Stimulated activated CD4-positive, alpha-beta T cell treated with anti-CD3 and anti-CD28 coated beads, Interleukin-12 subunit alpha, Interleukin-12 subunit beta, amount 100 ng/mL, for 4 hours (primary cell): ENCODE results near the gene NTRK3.

Experiments used
- DNase-seq: peaks from one replicate; pipeline ENCODE4 v3.0.0-alpha.2; 2020

Gene NTRK3

GRCh38 chr15:87971076-87971475, 285.5 kb downstream of the NTRK3 start:
- DNase-seq: no peak

DNA sequence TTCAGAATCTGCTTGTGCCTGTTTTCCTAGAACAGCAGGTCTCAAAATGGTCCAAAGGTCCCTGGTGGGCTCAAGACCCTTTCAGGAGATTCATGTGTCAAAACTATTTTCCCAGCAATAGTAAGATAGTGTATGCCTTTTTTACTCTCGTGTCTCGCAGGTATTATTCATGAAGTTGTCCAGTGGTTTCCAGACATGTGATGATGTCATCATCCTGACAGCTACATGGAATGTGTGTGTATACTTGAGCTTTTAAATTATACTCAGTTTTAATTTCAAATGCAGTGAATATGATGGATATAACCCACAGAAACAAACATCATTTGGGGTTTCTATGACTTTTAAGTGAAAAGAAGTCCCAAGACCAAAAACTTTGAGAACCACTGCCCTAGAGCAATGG, 288.6 kb downstream of the NTRK3 start:
- no peak for DNase-seq

GRCh38 chr15:87965304-87965703, 291.2 kb downstream of the NTRK3 start:
- DNase-seq: no peak

DNA sequence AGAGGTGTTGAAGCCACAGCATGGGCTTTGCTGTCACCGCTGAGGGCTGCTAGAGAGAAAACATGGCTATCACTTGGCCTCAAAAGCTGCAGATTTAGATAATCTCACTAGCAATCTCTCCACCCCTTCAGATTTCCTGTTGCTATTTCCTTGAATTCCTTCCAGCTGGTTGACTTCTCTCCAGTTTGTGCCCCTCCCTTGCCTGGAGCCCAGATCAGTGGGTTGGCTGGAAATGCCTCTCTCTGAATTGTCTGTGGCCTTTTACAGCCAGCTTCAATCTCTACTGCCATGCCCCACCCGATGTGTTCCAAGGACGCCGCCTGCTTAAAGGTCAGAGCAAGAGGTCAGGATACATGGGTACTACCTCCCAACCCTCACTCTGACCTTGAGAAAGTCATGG, 294.1 kb downstream of the NTRK3 start:
- no peak for DNase-seq

DNA sequence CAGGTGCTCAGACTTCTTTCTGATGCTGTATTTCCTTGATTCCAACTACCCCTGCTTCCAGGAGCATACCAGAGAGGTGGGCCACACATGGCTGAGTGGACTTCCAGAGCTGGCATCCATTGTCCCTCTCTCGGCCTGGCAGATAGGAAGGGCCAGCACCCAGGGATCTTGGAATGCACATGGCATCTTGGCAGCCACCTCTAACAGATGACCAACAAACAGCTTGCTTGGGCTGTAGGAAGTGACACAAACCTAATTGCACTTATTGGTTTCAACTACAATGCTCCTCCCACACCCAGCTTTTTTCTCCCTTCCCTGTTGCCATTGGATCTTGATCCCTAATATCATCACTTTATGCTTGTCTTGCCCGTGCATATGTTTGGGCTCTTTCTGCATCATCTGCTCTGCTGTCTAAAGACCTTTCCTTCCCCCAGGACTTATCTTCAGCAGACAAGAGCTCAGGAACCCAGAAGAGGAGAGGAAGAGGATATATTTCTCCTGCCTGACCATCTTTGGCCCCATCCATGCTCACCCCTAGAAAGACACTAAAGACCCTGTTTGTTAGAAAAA, 294.6 kb downstream of the NTRK3 start:
- no peak for DNase-seq

- no peak for DNase-seq
These were observed 296.9 kb downstream of the NTRK3 start for GRCh38 chr15:87959662-87960061.

GRCh38 chr15:87959080-87959479, 297.5 kb downstream of the NTRK3 start:
- DNase-seq: no peak

DNA sequence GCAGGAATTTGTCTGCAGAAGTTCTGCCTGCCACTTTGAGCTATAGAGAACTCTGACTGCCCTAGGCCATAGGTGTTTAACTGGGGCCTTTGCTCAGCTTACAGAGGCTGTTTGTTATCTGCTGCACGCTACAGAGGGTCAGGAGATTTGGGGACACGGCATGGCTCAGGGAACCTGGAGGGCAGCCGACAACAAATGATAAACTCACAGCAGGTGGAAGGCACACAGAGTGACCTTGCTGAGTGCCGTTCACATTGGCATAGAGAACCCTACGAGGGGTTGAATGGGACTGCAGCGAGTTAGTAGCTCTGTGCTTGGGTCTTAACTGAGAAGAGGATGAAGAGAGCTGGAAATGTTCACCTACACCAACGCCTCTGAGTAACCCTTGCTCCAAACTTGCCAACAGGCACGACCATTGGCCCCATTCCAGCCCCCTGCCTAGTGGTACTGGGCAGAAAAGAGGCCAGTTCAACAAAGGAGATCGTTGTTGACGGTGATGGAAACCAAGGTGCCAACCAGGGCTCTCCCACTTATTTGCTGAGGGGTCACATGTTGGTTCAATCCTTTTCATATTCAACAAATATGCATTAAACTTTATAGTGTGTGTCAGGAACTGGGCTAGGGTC, 301.1 kb downstream of the NTRK3 start:
- DNase-seq: no peak

DNA sequence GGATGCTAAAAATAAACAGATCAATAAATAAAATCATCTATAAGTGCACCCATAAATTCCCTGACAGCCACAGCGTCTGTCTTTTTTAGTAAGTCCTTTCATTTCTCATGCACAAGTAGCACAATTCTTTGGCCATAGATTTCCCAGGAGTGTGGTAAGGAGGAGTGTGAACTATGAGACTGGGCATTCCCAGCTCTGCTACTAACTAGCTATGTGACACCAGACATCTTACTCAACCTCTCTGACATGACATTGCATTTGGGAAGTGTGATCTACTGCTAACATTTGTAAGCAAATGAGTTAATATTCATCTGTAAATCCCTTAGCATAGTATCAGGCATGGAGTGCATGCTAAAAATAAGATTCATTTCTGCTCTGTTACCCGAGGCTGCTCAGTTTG, 301.7 kb downstream of the NTRK3 start:
- DNase-seq: no peak

DNA sequence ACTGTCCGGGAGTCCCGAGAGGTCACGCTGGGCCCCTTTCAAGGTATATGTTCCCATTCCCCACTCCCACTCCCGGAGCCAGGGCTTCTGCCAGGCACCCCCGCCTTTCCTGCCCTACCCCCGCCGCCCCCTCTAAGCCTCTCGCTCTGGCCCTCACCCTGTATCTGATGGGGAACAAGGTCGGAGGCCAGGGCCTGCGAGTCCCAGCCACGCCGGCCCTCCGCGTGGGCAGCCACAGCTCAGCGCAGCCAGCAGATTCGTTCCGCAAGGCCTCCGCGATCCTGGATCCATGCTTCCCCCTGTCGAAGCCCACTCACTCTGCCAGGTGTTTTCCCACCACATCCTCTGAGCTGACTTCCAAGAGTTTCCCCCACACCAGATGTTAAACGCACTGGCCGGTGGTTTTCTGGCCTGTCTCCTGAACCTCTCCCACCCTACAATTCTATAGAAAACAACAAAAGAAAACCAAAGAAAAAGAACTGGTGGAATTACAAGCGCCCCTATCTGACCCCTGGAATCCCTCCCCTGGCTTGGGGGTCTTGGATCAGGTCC, 303.7 kb downstream of the NTRK3 start:
- DNase-seq: no peak

GRCh38 chr15:87949575-87950223, 306.8 kb downstream of the NTRK3 start:
- DNase-seq: no peak

GRCh38 chr15:87949151-87949574, 307.4 kb downstream of the NTRK3 start:
- DNase-seq: no peak

DNA sequence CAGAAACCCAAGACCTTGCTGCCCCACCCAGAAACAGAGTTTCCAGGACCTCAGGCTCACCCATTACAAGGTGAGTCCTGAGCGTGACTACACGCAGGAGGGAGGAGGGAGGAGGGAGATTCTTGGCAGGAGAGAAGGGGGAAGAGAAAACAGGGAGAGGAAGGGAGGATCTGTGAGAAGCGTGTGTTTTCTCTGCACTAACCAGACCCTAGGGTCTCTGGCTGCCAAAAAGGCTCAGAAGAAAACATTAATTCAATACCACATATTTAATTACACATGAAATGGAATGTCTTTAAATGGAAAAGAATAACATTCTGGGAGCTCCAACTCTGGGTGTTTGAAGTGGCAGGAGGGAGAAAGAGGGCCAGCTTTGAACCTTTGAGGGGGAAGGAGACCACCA, 309.0 kb downstream of the NTRK3 start:
- DNase-seq: no peak

- no peak for DNase-seq
These were observed 311.3 kb downstream of the NTRK3 start for GRCh38 chr15:87945246-87945645.

DNA sequence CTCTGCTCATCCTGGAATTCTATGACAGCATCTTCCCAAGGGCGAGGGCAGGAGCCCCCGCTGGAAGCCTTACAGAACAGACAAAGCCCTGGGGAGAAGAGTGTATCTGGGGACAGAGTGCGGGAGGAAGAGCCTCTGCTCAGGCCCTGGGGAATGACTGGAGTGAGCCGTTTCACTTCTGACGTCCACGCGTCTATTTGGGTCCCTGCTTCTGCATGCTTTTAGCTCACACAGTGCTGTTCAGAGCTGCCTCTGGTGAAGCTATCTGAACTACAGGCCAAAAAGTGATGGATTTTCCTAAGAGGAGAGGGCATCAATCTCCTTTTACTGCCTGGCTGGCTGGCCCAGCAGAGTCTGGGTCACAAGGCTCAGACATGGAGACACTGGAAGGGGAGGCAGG, 311.8 kb downstream of the NTRK3 start:
- DNase-seq: no peak

GRCh38 chr15:87944050-87944449, 312.5 kb downstream of the NTRK3 start:
- no peak for DNase-seq

- DNase-seq: no peak
These were observed 312.9 kb downstream of the NTRK3 start for GRCh38 chr15:87943626-87944025.

- DNase-seq: no peak
These were observed 314.2 kb downstream of the NTRK3 start for GRCh38 chr15:87942316-87942715.

DNA sequence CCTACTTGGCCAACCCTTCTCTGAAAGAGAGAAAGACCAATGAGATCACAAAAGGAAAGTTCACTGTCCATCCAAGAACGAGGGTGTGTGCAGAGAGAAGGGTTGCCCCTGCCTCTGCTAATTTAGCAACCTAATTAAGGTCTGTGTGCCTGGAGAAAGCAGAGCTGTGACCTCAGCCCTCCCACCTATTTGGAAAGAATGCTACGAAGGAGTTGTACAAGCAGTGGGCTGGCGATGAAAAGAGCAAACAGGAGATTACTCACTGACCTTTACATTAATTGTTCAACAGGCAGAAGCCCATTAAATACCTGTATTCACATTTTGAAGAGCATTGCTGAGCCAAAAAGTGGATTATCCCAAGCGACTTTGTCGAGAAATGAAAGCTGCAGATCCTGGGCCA, 314.9 kb downstream of the NTRK3 start:
- no peak for DNase-seq

GRCh38 chr15:87940768-87941167, 315.8 kb downstream of the NTRK3 start:
- no peak for DNase-seq

DNA sequence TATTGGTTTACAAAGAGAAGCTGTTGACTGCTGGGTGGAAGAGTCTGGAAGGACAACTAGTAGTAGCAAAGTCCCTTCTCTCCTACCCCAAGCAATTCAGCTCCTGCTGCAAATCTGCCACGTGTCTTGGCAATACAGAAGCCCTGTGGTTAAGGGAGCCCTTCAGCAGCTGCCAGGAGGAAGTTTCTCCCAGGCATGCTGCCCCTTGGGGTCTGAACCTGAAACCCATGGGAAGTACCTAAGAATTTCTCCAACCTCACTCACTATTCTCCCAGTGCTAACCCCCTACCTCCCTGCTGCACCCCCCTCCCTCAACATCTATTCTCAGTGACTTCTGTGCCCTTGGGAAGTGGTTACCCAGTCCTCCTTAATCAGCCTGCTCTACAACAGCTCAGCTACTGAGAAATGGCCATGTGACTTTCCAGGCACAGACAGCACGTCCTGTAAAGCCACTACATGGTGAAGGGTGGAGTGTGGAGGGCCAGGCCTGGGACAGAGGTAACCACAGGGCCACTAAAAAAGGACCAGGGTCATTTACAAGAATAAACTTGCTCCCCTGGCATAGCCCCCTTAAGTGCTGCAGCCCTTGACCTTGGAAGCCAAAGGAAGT, 316.6 kb downstream of the NTRK3 start:
- no peak for DNase-seq

DNA sequence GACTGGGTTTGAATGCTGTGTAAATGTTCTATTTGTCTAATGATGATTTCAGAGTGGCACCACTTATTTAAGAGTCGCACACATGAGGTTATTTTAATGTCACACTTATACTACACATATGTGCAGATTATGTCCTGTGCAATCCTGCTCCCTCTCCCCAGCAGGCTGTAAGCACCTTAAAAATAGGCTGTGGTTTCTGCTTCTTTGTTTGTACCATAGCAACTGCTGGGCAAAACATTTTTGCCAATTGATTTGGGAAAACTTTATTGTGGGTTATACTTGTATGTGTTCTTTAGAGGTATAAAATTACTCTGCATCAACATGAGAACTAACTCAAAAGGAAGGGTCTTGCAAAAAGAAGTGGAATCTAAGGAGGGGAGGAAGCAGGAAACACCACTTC, 318.5 kb downstream of the NTRK3 start:
- no peak for DNase-seq

DNA sequence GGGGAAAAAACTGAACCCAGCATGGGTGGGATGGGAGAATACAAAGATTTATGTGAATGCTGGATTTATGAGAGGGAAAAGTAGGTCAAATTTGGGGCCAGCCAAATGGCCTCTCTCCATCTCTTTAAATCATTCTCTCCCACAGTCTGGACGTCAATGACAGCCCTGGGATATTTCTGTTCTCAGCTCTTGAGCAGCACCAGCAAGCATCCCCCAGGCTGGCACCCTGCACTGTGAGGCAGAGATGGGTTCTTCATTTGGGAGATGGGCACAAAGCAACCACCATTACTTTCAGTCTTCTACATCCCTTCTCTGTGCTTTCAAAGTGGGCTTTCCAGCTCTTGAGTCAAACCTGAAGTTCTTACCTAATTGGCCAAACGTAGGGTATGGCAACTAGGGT, 321.0 kb downstream of the NTRK3 start:
- DNase-seq: no peak

GRCh38 chr15:87931584-87931983, 325.0 kb downstream of the NTRK3 start:
- DNase-seq: no peak
